ENCODE results near the gene BATF. TPM values are rescaled to one million over a fixed set of nuclear protein-coding genes. Genes with fewer than 3 reads are reported as not detected.

The BATF gene
- total and polyA plus RNA-seq, 2 donors (not counting 1 experiment from before 2014, with no cell fraction given), result 12.8 to 16.4 TPM

DNA sequence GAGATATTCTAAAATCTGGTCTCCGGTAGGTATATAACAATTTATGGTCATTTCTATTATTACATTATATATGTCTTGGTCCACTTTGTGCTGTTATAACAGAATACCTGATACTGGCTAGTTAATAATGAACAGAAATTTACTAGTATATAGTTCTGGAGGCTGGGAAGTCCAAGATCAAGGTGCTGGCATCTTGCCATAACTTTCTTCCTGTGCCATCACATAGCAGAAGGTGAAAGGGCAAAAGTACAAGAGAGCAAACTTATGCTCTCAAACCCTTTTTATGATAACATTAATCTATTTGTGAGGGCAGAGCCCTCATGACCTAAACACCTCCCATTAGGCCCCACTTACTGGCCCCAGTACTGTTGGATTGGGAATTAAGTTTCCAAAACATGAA lies 17.9 kb upstream of the BATF start:
- H3K36me3 ChIP-seq (replicated peaks in 1 of 2; ENCODE audit: control extremely low read depth in 1 of 2, control insufficient read depth in 1 of 2, extremely low read depth in 1 of 2, insufficient read depth in 2 of 2, low read length in 1 of 2), result no peaks in the 10 kb centered on the region
- H3K4me1 ChIP-seq (ENCODE audit: control insufficient read depth in 2 of 2, insufficient read depth in 2 of 2, low read length in 2 of 2), result peaks cover 0 to 1% of the 10 kb centered on the region in 2 donors
- DNase-seq (no peak), ATAC-seq (ENCODE audit: low read depth) (no peak)
- H3K9ac ChIP-seq (ENCODE audit: low read length), result no peak overlapping the region
- H3K9me3 ChIP-seq (ENCODE audit: control extremely low read depth in 1 of 3, control insufficient read depth in 2 of 3, insufficient read depth in 1 of 3, low read length in 2 of 3), result peaks cover 0 to 4% (median 3%) of the 10 kb centered on the region in 3 donors
- H3K4me2 ChIP-seq (replicated peaks; ENCODE audit: low read depth, low read length, poor library complexity, severe bottlenecking), result no peak overlapping the region
- Mint-ChIP-seq H3K4me3 (no peak overlapping the region), H3K27ac (no peak overlapping the region), H3K9me3 (ENCODE audit: insufficient read depth) (peaks cover 3% of the 10 kb centered on the region), H3K27me3 (no peaks in the 10 kb centered on the region), H3K4me1 (peaks cover 2% of the 10 kb centered on the region)
- no peak overlapping the region for H2AFZ ChIP-seq (ENCODE audit: insufficient read depth, low read depth, low read length, poor library complexity, severe bottlenecking)
- no peak overlapping the region for H3K27ac ChIP-seq (ENCODE audit: low read length in 2 of 2)
- CTCF ChIA-PET, result no interaction called here
- TF ChIP-seq EZH2 (IDR thresholded peaks at IDR 0.05; ENCODE audit: borderline replicate concordance, insufficient read depth, low read depth, low read length, poor library complexity, severe bottlenecking) (no peak), CTCF (IDR thresholded peaks at IDR 0.05) (no peak)
- H3K79me2 ChIP-seq (ENCODE audit: control insufficient read depth, insufficient read depth, low read length), result no peaks in the 10 kb centered on the region
- WGBS (ENCODE audit: insufficient coverage), result no CpG with 5 or more reads among the region's 1 CpG
- intact Hi-C loops (cut with micrococcal nuclease), result no loop called here
- POLR2A ChIA-PET, result no interaction called here
- no peaks in the 10 kb centered on the region for H3K27me3 ChIP-seq (replicated peaks in 1 of 4; ENCODE audit: control extremely low read depth in 1 of 4, control insufficient read depth in 3 of 4, insufficient read depth in 4 of 4, low read length in 3 of 4)
- H3K4me3 ChIP-seq (ENCODE audit: control extremely low read depth in 1 of 5, extremely low read depth in 1 of 5, insufficient read depth in 1 of 5, low read depth in 2 of 5, low read length in 4 of 5), result no peak overlapping the region
- no peaks in the 10 kb centered on the region for H4K20me1 ChIP-seq (ENCODE audit: control insufficient read depth, insufficient read depth, low read length, poor library complexity, severe bottlenecking)

GRCh38 chr14:75506930-75507329 lies 15.3 kb upstream of the BATF start:
- Histone ChIP-seq H3K4me2 (replicated peaks; ENCODE audit: low read depth, low read length, poor library complexity, severe bottlenecking) (no peak overlapping the region), H2AFZ (ENCODE audit: insufficient read depth, low read depth, low read length, poor library complexity, severe bottlenecking) (no peak overlapping the region), H3K36me3 (replicated peaks in 1 of 2; ENCODE audit: control extremely low read depth in 1 of 2, control insufficient read depth in 1 of 2, extremely low read depth in 1 of 2, insufficient read depth in 2 of 2, low read length in 1 of 2) (no peaks in the 10 kb centered on the region), H3K9me3 (ENCODE audit: control extremely low read depth in 1 of 3, control insufficient read depth in 2 of 3, insufficient read depth in 1 of 3, low read length in 2 of 3) (peaks cover 0 to 11% (median 8%) of the 10 kb centered on the region in 3 donors), H3K27ac (ENCODE audit: low read length in 2 of 2) (no peak overlapping the region), H3K4me1 (ENCODE audit: control insufficient read depth in 2 of 2, insufficient read depth in 2 of 2, low read length in 2 of 2) (no peaks in the 10 kb centered on the region), H3K27me3 (replicated peaks in 1 of 4; ENCODE audit: control extremely low read depth in 1 of 4, control insufficient read depth in 3 of 4, insufficient read depth in 4 of 4, low read length in 3 of 4) (no peaks in the 10 kb centered on the region), H4K20me1 (ENCODE audit: control insufficient read depth, insufficient read depth, low read length, poor library complexity, severe bottlenecking) (no peaks in the 10 kb centered on the region), H3K79me2 (ENCODE audit: control insufficient read depth, insufficient read depth, low read length) (no peaks in the 10 kb centered on the region), H3K4me3 (ENCODE audit: control extremely low read depth in 1 of 5, extremely low read depth in 1 of 5, insufficient read depth in 1 of 5, low read depth in 2 of 5, low read length in 4 of 5) (no peak overlapping the region), H3K9ac (ENCODE audit: low read length) (no peak overlapping the region)
- Mint-ChIP-seq H3K4me1 (no peaks in the 10 kb centered on the region), H3K9me3 (ENCODE audit: insufficient read depth) (peaks cover 5% of the 10 kb centered on the region), H3K4me3 (no peak overlapping the region), H3K27me3 (no peaks in the 10 kb centered on the region), H3K27ac (no peak overlapping the region)
- DNase-seq (no peak), ATAC-seq (ENCODE audit: low read depth) (no peak)
- ChIA-PET CTCF (interaction anchor here (1.5 to 3.7 kb wide), 3 partner anchors 9 to 54 kb away, joined by 7 to 14 read pairs (median 8); no protein-coding TSS in a partner anchor), POLR2A (interaction anchor here (1.2 kb wide), 1 partner anchor 10 kb away, joined by 3 read pairs; no protein-coding TSS in a partner anchor)
- TF ChIP-seq CTCF (IDR thresholded peaks at IDR 0.05) (no peak), EZH2 (IDR thresholded peaks at IDR 0.05; ENCODE audit: borderline replicate concordance, insufficient read depth, low read depth, low read length, poor library complexity, severe bottlenecking) (no peak)
- intact Hi-C loops (cut with micrococcal nuclease), result no loop called here
- WGBS (ENCODE audit: insufficient coverage), result no CpG with 5 or more reads among the region's 1 CpG

Data from B cell (primary cell).